ENCODE measurements around the gene BTG2. TPM values are rescaled to one million over a fixed set of nuclear protein-coding genes. Genes with fewer than 3 reads are reported as not detected.
A peak's percentile ranks its signal among the peaks of the same experiment; 100 is the strongest.

The BTG2 gene
- total and polyA plus RNA-seq, 2 donors (not counting 1 experiment from before 2014, with no cell fraction given) = 9.8 to 26.3 TPM

- H3K4me2 ChIP-seq (ENCODE audit: extremely low read depth, insufficient read depth, low read length) = no peak overlapping the region
- H3K27me3 ChIP-seq (ENCODE audit: control insufficient read depth, insufficient read depth, low read length) = peaks cover 26% of the 10 kb centered on the region
- no peaks in the 10 kb centered on the region for H3K79me2 ChIP-seq (ENCODE audit: control insufficient read depth, insufficient read depth, low read length)
- H3K4me1 ChIP-seq (ENCODE audit: control insufficient read depth, extremely low read depth, insufficient read depth, low read length) = peaks cover 2% of the 10 kb centered on the region
- H3K9ac ChIP-seq (ENCODE audit: insufficient read depth, low read length) = peak overlapping the region; percentile 28
- no peaks in the 10 kb centered on the region for H3K9me3 ChIP-seq (ENCODE audit: control insufficient read depth, insufficient read depth, low read depth, low read length)
- TF ChIP-seq, protein P1, sequence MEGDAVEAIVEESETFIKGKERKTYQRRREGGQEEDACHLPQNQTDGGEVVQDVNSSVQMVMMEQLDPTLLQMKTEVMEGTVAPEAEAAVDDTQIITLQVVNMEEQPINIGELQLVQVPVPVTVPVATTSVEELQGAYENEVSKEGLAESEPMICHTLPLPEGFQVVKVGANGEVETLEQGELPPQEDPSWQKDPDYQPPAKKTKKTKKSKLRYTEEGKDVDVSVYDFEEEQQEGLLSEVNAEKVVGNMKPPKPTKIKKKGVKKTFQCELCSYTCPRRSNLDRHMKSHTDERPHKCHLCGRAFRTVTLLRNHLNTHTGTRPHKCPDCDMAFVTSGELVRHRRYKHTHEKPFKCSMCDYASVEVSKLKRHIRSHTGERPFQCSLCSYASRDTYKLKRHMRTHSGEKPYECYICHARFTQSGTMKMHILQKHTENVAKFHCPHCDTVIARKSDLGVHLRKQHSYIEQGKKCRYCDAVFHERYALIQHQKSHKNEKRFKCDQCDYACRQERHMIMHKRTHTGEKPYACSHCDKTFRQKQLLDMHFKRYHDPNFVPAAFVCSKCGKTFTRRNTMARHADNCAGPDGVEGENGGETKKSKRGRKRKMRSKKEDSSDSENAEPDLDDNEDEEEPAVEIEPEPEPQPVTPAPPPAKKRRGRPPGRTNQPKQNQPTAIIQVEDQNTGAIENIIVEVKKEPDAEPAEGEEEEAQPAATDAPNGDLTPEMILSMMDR (conservative IDR thresholded peaks at IDR 0.05 in 1 of 2, IDR thresholded peaks at IDR 0.05 in 1 of 2; ENCODE audit: low read depth in 1 of 2, low read length in 2 of 2) = no peak
- no peak for TF ChIP-seq EZH2 (IDR thresholded peaks at IDR 0.05; ENCODE audit: low read length, missing control alignments)
- no peak overlapping the region for H3K4me3 ChIP-seq (replicated peaks in 1 of 4; ENCODE audit: control extremely low read depth in 1 of 4, insufficient read depth in 1 of 4, low read depth in 3 of 4, low read length in 4 of 4)
- DNase-seq (ENCODE audit: low read depth in 2 of 2) = no peak
- H3K27ac ChIP-seq (ENCODE audit: insufficient read depth, low read length) = no peak overlapping the region
- H3K36me3 ChIP-seq (ENCODE audit: control insufficient read depth, insufficient read depth, low read length) = no peaks in the 10 kb centered on the region
- H2AFZ ChIP-seq (ENCODE audit: low read length) = no peak overlapping the region
- no peaks in the 10 kb centered on the region for H4K20me1 ChIP-seq (ENCODE audit: control insufficient read depth, extremely low read depth, insufficient read depth, low read length)
Observed at GRCh38 chr1:203289982-203290260, 15.4 kb upstream of the BTG2 start.

GRCh38 chr1:203290261-203291089 is 14.8 kb upstream of the BTG2 start:
- peaks cover 28% of the 10 kb centered on the region for H3K27me3 ChIP-seq (ENCODE audit: control insufficient read depth, insufficient read depth, low read length)
- peaks cover 2% of the 10 kb centered on the region for H3K4me1 ChIP-seq (ENCODE audit: control insufficient read depth, extremely low read depth, insufficient read depth, low read length)
- H2AFZ ChIP-seq (ENCODE audit: low read length) = no peak overlapping the region
- H3K9me3 ChIP-seq (ENCODE audit: control insufficient read depth, insufficient read depth, low read depth, low read length) = no peaks in the 10 kb centered on the region
- DNase-seq (ENCODE audit: low read depth in 2 of 2) = peak; percentile 81 to 82
- peak overlapping the region in 1 of 4 experiments; percentile 14 for H3K4me3 ChIP-seq (replicated peaks in 1 of 4; ENCODE audit: control extremely low read depth in 1 of 4, insufficient read depth in 1 of 4, low read depth in 3 of 4, low read length in 4 of 4)
- H3K27ac ChIP-seq (ENCODE audit: insufficient read depth, low read length) = no peak overlapping the region
- TF ChIP-seq, protein P1 (conservative IDR thresholded peaks at IDR 0.05 in 1 of 2, IDR thresholded peaks at IDR 0.05 in 1 of 2; ENCODE audit: low read depth in 1 of 2, low read length in 2 of 2) = no peak
- no peak for TF ChIP-seq EZH2 (IDR thresholded peaks at IDR 0.05; ENCODE audit: low read length, missing control alignments)
- H3K4me2 ChIP-seq (ENCODE audit: extremely low read depth, insufficient read depth, low read length) = peak overlapping the region; percentile 23
- no peaks in the 10 kb centered on the region for H3K36me3 ChIP-seq (ENCODE audit: control insufficient read depth, insufficient read depth, low read length)
- no peaks in the 10 kb centered on the region for H4K20me1 ChIP-seq (ENCODE audit: control insufficient read depth, extremely low read depth, insufficient read depth, low read length)
- peak overlapping the region; percentile 28 for H3K9ac ChIP-seq (ENCODE audit: insufficient read depth, low read length)
- no peaks in the 10 kb centered on the region for H3K79me2 ChIP-seq (ENCODE audit: control insufficient read depth, insufficient read depth, low read length)

- TF ChIP-seq EZH2 (IDR thresholded peaks at IDR 0.05; ENCODE audit: low read length, missing control alignments) = no peak
- DNase-seq (ENCODE audit: low read depth in 2 of 2) = no peak
Observed at GRCh38 chr1:203291201-203292096, 13.9 kb upstream of the BTG2 start.

More at GRCh38 chr1:203291201-203292096, 13.9 kb upstream of the BTG2 start:
- Histone ChIP-seq H3K4me2 (ENCODE audit: extremely low read depth, insufficient read depth, low read length) (no peak overlapping the region), H3K27me3 (ENCODE audit: control insufficient read depth, insufficient read depth, low read length) (peaks cover 29% of the 10 kb centered on the region), H3K4me3 (replicated peaks in 1 of 4; ENCODE audit: control extremely low read depth in 1 of 4, insufficient read depth in 1 of 4, low read depth in 3 of 4, low read length in 4 of 4) (no peak overlapping the region), H3K9me3 (ENCODE audit: control insufficient read depth, insufficient read depth, low read depth, low read length) (no peaks in the 10 kb centered on the region), H3K9ac (ENCODE audit: insufficient read depth, low read length) (no peak overlapping the region), H2AFZ (ENCODE audit: low read length) (no peak overlapping the region), H3K4me1 (ENCODE audit: control insufficient read depth, extremely low read depth, insufficient read depth, low read length) (peaks cover 2% of the 10 kb centered on the region), H3K36me3 (ENCODE audit: control insufficient read depth, insufficient read depth, low read length) (no peaks in the 10 kb centered on the region), H3K27ac (ENCODE audit: insufficient read depth, low read length) (no peak overlapping the region), H4K20me1 (ENCODE audit: control insufficient read depth, extremely low read depth, insufficient read depth, low read length) (no peaks in the 10 kb centered on the region), H3K79me2 (ENCODE audit: control insufficient read depth, insufficient read depth, low read length) (no peaks in the 10 kb centered on the region)
